ENCODE results near the gene TMEM63B.
"Not testable (repeated sequence)": the region's sequence is repeated elsewhere in the genome, so short reads cannot be mapped to it uniquely, and the experiment has no call there.

Gene TMEM63B

DNA sequence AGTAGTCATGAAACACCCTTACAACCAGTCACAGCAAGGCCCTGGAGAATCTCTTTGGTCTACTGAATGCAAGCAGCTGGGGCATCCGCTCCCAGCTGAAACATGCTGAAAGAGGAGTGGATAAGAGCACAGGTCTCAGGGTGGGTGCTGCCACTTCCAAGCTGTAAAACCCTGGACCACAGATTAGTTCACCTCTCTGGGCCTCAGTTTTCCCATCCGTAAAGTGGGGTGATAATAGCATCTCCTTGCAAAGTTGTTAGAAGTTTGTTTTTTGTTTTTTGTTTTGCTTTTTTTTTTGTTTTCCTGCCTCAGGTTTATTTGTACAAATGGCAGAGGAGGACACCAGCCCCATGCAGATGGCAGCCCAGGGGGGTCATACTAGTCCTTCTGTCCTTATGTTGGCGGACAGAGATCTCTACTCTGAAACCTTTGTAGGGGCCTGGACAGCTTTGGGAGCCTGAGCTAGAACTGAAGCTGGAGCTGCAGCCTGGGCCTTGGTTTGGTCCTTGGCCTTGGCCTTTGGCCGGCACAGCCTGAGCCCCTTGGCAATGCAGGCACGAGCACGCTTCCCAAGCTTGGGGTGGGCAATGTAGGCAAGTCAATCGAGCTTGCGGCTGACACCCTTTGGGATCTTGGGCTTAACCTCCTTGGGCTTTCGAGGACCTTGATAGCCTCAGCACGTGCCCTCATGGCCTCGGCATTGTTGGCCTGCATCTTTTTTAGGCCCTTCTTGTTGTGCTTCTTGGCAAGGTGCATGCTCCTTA lies 38.3 kb upstream of the TMEM63B start:
- no peak for DNase-seq
- no peak for TF ChIP-seq POLR2A (IDR thresholded peaks at IDR 0.05; ENCODE audit: low read length)

DNA sequence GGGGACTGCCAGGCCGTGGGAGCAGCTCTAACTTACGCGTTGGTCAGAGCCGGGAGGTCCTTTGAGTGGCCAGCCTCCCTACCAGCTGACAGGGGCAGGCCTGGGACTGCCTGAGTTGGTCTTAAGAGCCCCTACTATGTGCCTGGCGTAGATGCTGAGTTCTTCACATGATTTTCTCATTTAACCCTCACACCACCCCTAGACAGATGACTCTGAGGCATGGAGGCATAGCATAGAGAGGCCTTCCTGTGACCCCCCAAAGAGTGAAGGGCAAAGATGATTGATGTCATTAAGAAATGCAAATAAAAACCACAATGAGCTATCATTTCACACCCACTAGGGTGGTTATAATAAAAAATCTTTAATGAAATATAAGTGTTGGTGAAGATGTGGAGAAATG lies 36.9 kb upstream of the TMEM63B start:
- DNase-seq: no peak

DNA sequence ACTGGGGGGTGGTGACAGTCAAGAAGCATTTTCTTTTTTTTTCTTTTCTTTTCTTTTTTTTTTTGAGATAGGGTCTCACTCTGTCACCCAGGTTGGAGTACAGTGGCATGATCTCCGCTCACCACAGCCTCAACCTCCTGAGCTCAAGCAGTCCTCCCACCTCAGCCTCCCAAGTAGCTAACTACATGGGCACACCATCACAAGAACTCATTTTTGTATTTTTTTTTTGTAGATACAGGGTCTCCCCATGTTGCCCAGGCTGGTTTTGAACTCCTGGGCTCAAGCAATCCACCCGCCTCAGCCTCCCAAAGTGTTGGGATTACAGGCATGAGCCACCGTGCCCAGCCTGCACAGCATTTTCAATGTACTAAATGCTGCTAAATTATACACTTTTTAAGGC lies 36.0 kb upstream of the TMEM63B start:
- not testable (repeated sequence) for DNase-seq

More for the DNA sequence above, 36.9 kb upstream of the TMEM63B start:
- TF ChIP-seq GATA1 (IDR thresholded peaks at IDR 0.05; ENCODE audit: low read depth, low read length): no peak
- TF ChIP-seq POLR2A (IDR thresholded peaks at IDR 0.05; ENCODE audit: low read length): no peak

DNA sequence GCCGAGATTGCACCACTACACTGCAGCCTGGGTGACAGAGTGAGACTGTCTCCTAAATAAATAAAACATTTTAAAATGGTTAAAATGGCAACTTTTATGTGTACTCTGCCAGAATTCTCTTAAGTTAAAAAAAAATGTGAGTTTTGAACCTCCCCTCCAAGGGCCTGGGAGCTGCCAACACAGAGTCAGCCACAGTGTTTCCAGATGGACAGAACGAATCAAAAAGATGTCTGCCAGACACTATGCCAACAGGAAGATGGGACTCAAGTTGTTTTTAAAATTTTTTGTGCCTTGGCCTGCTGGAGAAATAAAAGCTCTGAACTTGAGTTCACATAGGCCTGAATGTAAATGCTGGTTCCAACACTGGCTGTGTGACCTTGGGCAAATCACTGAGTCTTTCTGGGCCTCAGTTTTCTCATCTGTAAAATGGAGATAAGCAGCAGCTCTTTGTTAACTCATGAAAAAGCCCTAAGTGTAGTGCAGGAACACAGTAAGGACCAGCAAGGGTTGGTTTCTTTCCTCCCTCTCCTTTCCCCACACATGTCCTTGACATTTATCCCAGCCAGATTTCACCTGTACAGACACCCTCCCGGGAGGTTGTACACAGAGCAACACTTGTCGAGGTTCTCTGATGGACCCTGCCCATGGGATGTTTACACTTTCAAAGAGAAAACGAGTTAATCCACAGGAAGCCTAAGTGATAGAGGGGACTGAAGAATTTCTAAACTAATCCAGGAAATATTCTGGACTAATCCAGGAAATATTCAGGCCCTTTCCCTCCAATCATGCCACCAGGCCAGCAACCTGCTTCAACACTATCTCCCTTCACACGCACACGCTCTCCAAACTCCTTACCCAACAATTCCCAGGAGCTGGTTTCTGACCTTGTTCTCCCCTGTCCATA lies 35.1 kb upstream of the TMEM63B start:
- DNase-seq: no peak
- TF ChIP-seq GATA1 (IDR thresholded peaks at IDR 0.05; ENCODE audit: low read depth, low read length) (no peak), POLR2A (IDR thresholded peaks at IDR 0.05; ENCODE audit: low read length) (no peak)

DNA sequence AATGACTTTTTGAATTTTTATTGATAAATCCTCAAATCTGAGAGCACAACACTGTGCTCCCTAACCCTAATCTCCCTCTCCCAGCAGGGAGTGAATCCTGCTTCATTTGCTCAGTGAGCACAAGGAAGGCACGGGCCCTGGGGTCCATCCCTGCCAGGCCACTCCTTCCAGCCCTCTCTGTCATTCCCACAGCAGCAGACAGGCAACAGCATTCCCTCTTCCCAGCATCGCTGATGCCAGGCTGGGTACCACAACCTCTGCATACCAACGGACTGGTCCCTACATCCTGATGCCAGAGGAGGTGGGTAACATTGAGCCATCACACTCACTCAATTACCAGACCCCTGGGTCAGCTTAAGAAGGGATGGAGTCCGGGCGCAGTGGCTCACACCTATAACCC lies 34.3 kb upstream of the TMEM63B start:
- no peak for TF ChIP-seq GATA1 (IDR thresholded peaks at IDR 0.05; ENCODE audit: low read depth, low read length)
- TF ChIP-seq POLR2A (IDR thresholded peaks at IDR 0.05; ENCODE audit: low read length): no peak
- no peak for DNase-seq

DNA sequence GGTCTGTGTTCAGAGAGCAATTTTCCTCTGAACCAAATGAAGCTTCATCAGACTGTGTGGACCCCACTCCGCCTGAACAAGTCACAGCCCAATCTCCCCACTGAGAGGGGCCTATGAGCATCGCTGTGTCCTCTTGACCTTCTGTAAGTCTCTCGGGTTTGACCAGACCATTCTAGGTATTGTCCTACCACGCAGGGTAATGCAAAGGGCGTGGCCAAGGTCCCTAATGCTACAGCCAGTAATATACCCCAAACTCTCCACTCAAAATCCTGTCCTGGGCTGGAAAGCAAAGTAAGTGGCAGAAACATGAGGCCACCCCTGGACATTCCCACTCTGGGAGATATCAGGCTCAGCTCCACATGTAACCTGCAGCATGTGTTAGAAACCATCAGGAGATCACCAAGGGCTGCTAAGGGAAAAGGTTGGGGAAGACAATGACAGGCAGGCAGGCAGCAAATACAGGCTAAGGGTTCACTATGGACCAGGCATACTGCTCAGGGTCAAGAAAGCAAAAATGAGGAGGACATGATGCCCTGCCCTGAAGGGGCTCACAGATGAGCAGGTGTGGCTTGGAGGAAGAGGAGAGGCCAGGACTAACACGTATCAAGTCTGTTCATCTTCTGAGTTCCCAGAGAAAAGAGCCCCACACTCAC lies 33.5 kb upstream of the TMEM63B start:
- TF ChIP-seq POLR2A (IDR thresholded peaks at IDR 0.05; ENCODE audit: low read length) (no peak), GATA1 (IDR thresholded peaks at IDR 0.05; ENCODE audit: low read depth, low read length) (no peak)
- no peak for DNase-seq

DNA sequence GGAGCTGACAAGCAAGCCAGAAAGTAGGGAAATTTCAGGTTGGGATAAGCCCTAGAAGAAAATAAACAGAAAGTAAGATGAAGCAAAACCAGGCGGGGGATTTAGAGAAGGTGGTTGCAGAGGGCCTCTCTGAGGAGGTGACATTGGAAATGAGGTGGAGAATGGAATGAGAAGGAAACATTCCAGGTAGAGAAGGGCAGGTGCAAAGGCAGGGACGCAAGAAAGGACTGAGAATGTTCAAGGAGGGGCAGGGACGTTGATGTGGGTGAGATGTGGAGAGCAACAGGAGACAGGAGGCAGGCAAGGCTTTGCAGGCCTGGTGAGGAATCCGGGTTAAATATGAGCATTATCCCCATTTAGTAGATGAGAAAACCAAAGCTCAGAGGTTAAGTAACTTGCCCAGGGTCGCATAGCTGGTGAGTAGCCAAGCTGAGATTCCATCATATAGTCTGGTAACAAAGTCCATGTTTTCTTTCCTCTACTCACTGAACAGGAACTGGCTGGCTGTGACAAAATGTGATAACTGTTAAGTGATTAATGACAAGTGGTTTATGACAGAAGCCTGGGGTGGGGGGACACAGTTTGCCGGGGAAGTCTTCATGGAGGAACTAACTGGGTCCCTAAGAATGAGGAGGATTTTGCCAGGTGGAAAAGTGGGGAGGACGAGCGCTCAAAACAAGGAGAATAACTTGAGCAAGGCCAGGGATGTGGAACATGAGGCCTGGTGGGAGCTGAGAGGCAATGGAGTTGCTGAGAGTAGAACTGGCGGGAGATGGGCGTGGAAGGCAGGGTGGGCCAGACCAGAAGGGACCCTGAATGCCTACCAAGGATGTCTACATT lies 32.7 kb upstream of the TMEM63B start:
- TF ChIP-seq POLR2A (IDR thresholded peaks at IDR 0.05; ENCODE audit: low read length): no peak
- TF ChIP-seq GATA1 (IDR thresholded peaks at IDR 0.05; ENCODE audit: low read depth, low read length): no peak
- no peak for DNase-seq

DNA sequence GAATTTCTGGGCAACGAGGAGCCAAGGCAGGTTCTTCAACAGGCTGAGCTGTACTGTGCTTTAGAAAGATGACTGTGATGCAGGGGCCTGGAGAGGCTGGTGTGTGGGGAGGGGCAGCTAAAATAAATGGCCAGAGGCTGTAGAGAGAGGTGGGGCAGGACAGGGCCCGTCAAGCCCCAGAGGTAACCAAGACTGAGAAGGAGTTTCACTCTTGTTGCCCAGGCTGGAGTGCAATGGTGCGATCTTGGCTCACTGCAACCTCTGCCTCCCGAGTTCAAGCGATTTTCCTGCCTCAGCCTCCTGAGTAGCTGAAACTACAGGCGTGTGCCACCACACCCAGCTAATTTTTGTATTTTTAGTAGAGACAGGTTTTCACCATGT lies 32.1 kb upstream of the TMEM63B start:
- not testable (repeated sequence) for DNase-seq

DNA sequence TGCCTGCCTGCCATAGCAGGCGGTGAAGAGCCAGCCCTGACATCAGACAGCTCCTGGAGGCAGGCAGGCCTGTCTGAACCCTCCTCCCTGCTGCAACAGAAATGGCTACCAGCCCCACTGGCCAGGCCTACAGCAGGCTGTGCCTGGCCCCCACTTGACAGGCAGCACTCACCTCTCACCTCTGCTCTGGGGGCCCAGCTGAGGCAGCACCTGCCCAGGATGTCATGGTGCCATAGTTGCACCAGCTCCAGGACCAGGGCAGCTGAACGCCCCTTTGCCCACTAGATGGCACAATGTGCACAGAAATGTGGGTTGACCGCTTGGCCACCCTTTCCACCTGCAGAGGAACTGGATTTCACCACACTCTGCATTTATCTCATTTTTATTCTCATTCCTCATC lies 30.7 kb upstream of the TMEM63B start:
- DNase-seq: peak; percentile 73 to 88

DNA sequence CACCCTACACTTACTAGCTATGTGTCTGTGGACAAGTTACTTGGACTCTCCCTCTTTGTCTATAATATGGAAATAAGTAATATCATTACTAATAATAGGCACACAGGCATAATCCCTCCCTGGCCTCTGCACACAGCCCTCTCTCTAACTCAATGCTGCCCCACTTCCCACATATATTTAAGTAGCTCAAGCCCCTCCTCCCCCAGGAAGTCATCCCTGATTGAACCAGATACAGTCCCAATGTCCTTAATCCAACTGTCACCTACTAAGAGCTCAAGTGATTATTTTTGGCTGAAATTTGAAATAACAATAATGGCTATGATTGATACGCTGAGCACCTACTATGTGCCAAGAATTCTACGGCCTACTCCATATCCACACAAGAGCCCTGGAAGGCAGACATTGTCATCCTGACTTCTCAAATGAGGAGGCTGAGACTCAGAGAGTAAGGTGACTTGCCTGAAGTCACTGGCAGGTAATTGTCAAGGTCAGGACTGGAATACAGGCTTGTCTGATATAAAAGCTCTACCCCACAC lies 29.5 kb upstream of the TMEM63B start:
- DNase-seq: no peak
- TF ChIP-seq POLR2A (IDR thresholded peaks at IDR 0.05; ENCODE audit: low read length): no peak
- TF ChIP-seq GATA1 (IDR thresholded peaks at IDR 0.05; ENCODE audit: low read depth, low read length): no peak

More for the DNA sequence above, 30.7 kb upstream of the TMEM63B start:
- TF ChIP-seq POLR2A (IDR thresholded peaks at IDR 0.05; ENCODE audit: low read length): no peak
- TF ChIP-seq GATA1 (IDR thresholded peaks at IDR 0.05; ENCODE audit: low read depth, low read length): no peak

DNA sequence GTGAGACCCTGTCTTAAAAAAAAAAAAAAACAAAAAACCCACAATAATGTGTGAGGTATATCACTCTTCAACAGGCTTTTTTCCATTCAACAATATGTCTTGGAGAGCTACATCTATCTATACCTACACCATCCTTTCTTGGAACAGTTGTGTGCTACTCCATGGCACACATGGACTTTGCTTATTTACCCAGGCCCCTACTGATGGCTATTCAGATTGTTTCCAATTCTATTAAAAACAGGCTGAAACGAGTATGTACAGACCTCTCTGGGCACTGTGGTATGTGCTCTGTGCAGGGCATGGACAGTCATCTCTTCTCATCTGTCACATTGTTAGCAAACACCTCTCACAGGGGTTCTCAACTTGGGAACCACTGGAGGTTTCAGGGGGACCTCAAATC lies 28.2 kb upstream of the TMEM63B start:
- DNase-seq: no peak
- no peak for TF ChIP-seq GATA1 (IDR thresholded peaks at IDR 0.05; ENCODE audit: low read depth, low read length)
- no peak for TF ChIP-seq POLR2A (IDR thresholded peaks at IDR 0.05; ENCODE audit: low read length)

DNA sequence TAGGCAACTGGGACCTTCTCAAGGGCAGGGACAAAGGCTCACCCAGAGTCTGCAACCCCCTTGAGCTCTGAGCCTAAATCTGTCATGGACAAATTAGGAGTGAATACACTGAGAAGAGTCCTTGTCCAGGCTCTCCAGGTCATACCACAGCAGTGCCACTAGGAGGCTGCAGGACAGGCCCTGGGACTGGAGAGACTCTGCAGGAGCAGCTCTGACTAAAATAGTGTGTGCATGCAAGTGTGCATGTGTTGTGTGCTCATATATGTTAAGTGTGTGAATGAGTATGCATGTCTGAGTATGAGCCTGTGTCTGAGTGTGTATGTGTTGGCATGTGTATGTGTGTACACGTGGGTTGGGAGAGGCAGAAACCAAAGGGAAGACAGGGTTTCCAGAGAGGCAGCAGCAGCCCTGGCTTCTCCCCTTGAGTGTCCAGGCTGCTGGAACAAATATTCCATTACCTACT lies 27.2 kb upstream of the TMEM63B start:
- TF ChIP-seq POLR2A (IDR thresholded peaks at IDR 0.05; ENCODE audit: low read length): no peak
- TF ChIP-seq GATA1 (IDR thresholded peaks at IDR 0.05; ENCODE audit: low read depth, low read length): no peak
- peak; percentile 48 to 55 for DNase-seq

DNA sequence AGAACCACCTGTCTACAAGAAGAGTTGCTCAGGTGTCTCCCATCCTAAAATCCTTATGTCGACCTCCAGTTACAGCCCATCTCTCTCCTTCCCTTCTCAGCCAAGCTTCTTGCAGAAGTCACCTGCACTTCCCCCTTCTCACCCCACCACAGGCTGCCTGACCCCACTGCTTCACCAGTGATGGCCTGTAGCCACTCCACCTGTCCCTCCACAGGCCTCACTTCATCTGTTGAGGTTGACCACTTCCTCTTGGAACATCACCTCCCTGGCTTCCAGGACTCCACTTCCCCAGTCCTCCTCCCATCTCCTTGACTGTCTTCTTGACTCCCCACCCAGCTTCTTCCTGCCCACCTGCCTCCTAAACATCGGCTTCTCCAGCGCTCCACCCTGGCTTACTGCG lies 25.5 kb upstream of the TMEM63B start:
- DNase-seq: no peak
- TF ChIP-seq POLR2A (IDR thresholded peaks at IDR 0.05; ENCODE audit: low read length): no peak
- TF ChIP-seq GATA1 (IDR thresholded peaks at IDR 0.05; ENCODE audit: low read depth, low read length): no peak
